HCT116 (cell line): ENCODE data around the gene KLC4.
A peak's percentile ranks its signal among the peaks of the same experiment; 100 is the strongest.

ENCODE experiments used
- EZH2 ChIP-seq: fragments of 200-600 bp; sonication (generic); IDR thresholded peaks from 2 replicates; pipeline ENCODE4 v1.6.1; 2017; ENCODE audit warnings: antibody characterized with exemption, mixed run types
- POLR2A ChIP-seq: IDR thresholded peaks from 2 replicates; pipeline ENCODE4 v1.7.0; 2011; ENCODE audit warnings: borderline replicate concordance; ENCODE audit not compliant: insufficient read depth, insufficient read length; ENCODE audit errors: extremely low read depth
- POLR2AphosphoS5 ChIP-seq: IDR thresholded peaks from 2 replicates; pipeline ENCODE4 v1.6.1; 2011; ENCODE audit warnings: mild to moderate bottlenecking, low read depth, low read length, moderate library complexity
- TF ChIP-seq, protein P1 (sequence below), 3 experiments: fragments of 200-600 bp in 1 of 3; sonication (generic) in 1 of 3; IDR thresholded peaks in 2 of 3; conservative IDR thresholded peaks in 1 of 3; 2 replicates each; pipeline ENCODE4 v1.5.1; 2012 to 2017; ENCODE audit warnings: low read depth in 2 of 3, low read length in 2 of 3, antibody characterized with exemption in 1 of 3, borderline replicate concordance in 1 of 3, control low read depth in 1 of 3, mild to moderate bottlenecking in 1 of 3, mixed read lengths in 1 of 3, mixed run types in 1 of 3, moderate library complexity in 1 of 3; ENCODE audit not compliant: insufficient read depth in 1 of 3
- TF ChIP-seq, protein P2 (sequence below): IDR thresholded peaks from 2 replicates; pipeline ENCODE4 v1.6.1; 2012; ENCODE audit warnings: low read depth
- TF ChIP-seq, protein P3 (sequence below): IDR thresholded peaks from 2 replicates; pipeline ENCODE4 v1.6.1; 2012
- TF ChIP-seq, protein P4 (sequence below): IDR thresholded peaks from 2 replicates; pipeline ENCODE4 v1.6.1; 2011; ENCODE audit warnings: mild to moderate bottlenecking, low read length, moderate library complexity; ENCODE audit not compliant: insufficient replicate concordance; ENCODE audit errors: extremely low read depth

DNA sequence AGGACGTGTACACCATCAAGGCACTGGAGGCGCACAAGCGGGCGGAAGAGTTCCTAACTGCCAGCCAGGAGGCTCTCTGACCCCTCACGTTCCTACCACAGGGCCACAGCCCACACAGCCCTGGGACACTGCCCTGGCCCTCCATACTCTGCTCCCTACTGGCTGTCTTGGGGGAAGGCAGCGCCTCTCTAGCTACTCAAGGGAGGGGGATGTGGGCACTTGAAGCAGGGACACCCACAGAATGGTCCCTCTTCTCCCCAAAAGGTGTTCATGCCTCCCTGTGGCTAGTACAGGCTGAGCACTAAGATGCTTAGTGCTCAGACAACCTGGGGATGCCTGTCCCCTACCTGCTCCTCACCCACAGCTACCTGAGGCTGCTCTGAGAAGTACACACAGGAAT is 48.2 kb upstream of the KLC4 start:
- TF ChIP-seq, protein P1, sequence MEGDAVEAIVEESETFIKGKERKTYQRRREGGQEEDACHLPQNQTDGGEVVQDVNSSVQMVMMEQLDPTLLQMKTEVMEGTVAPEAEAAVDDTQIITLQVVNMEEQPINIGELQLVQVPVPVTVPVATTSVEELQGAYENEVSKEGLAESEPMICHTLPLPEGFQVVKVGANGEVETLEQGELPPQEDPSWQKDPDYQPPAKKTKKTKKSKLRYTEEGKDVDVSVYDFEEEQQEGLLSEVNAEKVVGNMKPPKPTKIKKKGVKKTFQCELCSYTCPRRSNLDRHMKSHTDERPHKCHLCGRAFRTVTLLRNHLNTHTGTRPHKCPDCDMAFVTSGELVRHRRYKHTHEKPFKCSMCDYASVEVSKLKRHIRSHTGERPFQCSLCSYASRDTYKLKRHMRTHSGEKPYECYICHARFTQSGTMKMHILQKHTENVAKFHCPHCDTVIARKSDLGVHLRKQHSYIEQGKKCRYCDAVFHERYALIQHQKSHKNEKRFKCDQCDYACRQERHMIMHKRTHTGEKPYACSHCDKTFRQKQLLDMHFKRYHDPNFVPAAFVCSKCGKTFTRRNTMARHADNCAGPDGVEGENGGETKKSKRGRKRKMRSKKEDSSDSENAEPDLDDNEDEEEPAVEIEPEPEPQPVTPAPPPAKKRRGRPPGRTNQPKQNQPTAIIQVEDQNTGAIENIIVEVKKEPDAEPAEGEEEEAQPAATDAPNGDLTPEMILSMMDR (IDR thresholded peaks at IDR 0.05 in 2 of 3, conservative IDR thresholded peaks at IDR 0.05 in 1 of 3; ENCODE audit: borderline replicate concordance in 1 of 3, insufficient read depth in 1 of 3, low read depth in 2 of 3, low read length in 2 of 3) = peak in 1 of 3 experiments; percentile 8; a peak in 1 of 6 replicates
- TF ChIP-seq, protein P2, sequence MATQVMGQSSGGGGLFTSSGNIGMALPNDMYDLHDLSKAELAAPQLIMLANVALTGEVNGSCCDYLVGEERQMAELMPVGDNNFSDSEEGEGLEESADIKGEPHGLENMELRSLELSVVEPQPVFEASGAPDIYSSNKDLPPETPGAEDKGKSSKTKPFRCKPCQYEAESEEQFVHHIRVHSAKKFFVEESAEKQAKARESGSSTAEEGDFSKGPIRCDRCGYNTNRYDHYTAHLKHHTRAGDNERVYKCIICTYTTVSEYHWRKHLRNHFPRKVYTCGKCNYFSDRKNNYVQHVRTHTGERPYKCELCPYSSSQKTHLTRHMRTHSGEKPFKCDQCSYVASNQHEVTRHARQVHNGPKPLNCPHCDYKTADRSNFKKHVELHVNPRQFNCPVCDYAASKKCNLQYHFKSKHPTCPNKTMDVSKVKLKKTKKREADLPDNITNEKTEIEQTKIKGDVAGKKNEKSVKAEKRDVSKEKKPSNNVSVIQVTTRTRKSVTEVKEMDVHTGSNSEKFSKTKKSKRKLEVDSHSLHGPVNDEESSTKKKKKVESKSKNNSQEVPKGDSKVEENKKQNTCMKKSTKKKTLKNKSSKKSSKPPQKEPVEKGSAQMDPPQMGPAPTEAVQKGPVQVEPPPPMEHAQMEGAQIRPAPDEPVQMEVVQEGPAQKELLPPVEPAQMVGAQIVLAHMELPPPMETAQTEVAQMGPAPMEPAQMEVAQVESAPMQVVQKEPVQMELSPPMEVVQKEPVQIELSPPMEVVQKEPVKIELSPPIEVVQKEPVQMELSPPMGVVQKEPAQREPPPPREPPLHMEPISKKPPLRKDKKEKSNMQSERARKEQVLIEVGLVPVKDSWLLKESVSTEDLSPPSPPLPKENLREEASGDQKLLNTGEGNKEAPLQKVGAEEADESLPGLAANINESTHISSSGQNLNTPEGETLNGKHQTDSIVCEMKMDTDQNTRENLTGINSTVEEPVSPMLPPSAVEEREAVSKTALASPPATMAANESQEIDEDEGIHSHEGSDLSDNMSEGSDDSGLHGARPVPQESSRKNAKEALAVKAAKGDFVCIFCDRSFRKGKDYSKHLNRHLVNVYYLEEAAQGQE = no peak
- TF ChIP-seq EZH2 (no peak), POLR2AphosphoS5 (no peak), POLR2A (no peak)
- TF ChIP-seq, protein P3, sequence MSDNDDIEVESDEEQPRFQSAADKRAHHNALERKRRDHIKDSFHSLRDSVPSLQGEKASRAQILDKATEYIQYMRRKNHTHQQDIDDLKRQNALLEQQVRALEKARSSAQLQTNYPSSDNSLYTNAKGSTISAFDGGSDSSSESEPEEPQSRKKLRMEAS = no peak
- TF ChIP-seq, protein P4, sequence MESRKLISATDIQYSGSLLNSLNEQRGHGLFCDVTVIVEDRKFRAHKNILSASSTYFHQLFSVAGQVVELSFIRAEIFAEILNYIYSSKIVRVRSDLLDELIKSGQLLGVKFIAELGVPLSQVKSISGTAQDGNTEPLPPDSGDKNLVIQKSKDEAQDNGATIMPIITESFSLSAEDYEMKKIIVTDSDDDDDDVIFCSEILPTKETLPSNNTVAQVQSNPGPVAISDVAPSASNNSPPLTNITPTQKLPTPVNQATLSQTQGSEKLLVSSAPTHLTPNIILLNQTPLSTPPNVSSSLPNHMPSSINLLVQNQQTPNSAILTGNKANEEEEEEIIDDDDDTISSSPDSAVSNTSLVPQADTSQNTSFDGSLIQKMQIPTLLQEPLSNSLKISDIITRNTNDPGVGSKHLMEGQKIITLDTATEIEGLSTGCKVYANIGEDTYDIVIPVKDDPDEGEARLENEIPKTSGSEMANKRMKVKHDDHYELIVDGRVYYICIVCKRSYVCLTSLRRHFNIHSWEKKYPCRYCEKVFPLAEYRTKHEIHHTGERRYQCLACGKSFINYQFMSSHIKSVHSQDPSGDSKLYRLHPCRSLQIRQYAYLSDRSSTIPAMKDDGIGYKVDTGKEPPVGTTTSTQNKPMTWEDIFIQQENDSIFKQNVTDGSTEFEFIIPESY = no peak
